ENCODE data around the gene TMEM88. TPM values are rescaled to one million over a fixed set of nuclear protein-coding genes. Genes with fewer than 3 reads are reported as not detected.

TMEM88 gene
- total and polyA plus RNA-seq, 11 donors = 16.7 to 130 (median 27.8) TPM

GRCh38 chr17:7897773-7898172 lies 42.9 kb downstream of the TMEM88 start:
- H3K4me1 ChIP-seq = peaks cover 0 to 11% (median 0%) of the 10 kb centered on the region in 12 donors
- H3K27ac ChIP-seq = peak overlapping the region in 1 of 12 donors; percentile 10
- intact Hi-C loops (cut with DNase I) = loop anchor here in 9 of 10 donors (1.0 to 10.0 kb wide), 4 partner anchors 35 to 75 kb away; no protein-coding TSS in a partner anchor
- H3K4me3 ChIP-seq = no peak overlapping the region
- DNase-seq (no peak), ATAC-seq (peak; percentile 65 to 86 (median 72))
- H3K36me3 ChIP-seq = peaks cover 0 to 99% (median 89%) of the 10 kb centered on the region in 9 donors
- TF ChIP-seq CTCF (IDR thresholded peaks at IDR 0.05) = peak; percentile 18 to 64 (median 49)
- TF ChIP-seq POLR2A (IDR thresholded peaks at IDR 0.05) = no peak
- 47 to 58% (median 57%) methylated on average over 6 of the region's 6 CpGs for WGBS, 4 donors
- no peaks in the 10 kb centered on the region for H3K27me3 ChIP-seq
- H3K9me3 ChIP-seq = no peaks in the 10 kb centered on the region

GRCh38 chr17:7903154-7904103 lies 48.6 kb downstream of the TMEM88 start:
- Histone ChIP-seq H3K27ac (no peak overlapping the region), H3K27me3 (no peaks in the 10 kb centered on the region), H3K36me3 (peaks cover 0 to 100% (median 92%) of the 10 kb centered on the region in 9 donors), H3K4me1 (no peaks in the 10 kb centered on the region), H3K9me3 (no peaks in the 10 kb centered on the region), H3K4me3 (no peak overlapping the region)
- no peak for ATAC-seq
- DNase-seq = no peak
- 79 to 84% (median 81%) methylated on average over 22 of the region's 22 CpGs for WGBS, 4 donors
- intact Hi-C loops (cut with DNase I) = loop anchor here in 1 of 10 donors (5.0 kb wide), 1 partner anchor 81 kb away; no protein-coding TSS in a partner anchor
- TF ChIP-seq CTCF (IDR thresholded peaks at IDR 0.05) (no peak), POLR2A (IDR thresholded peaks at IDR 0.05) (no peak)

Other genes starting within 250 kb of the TMEM88 start
- gene FXR2, start 240.2 kb upstream of the TMEM88 start, total RNA-seq = 100 to 1,000 TPM in 4 of 9 donors, 10 to 100 TPM in 5; 68.0 to 121 (median 98.6) TPM
- 100 to 1,000 TPM in 1 of 2 donors, 10 to 100 TPM in 1; 72.4 to 123 TPM for gene FXR2, start 240.2 kb upstream of the TMEM88 start, polyA plus RNA-seq
- gene SAT2, start 227.2 kb upstream of the TMEM88 start, total RNA-seq = 10 to 100 TPM; 50.0 to 76.0 (median 57.3) TPM
- 100 to 1,000 TPM; 113 to 131 TPM for gene SAT2, start 227.2 kb upstream of the TMEM88 start, polyA plus RNA-seq
- 1 to 10 TPM in 1 of 9 donors, under 1 TPM in 4, not detected in 4; 0.56 to 1.1 (median 0.66) TPM for gene SHBG, start 224.9 kb upstream of the TMEM88 start, total RNA-seq
- under 1 TPM; 0.28 to 0.61 TPM for gene SHBG, start 224.9 kb upstream of the TMEM88 start, polyA plus RNA-seq
- gene ATP1B2, start 204.1 kb upstream of the TMEM88 start, total RNA-seq = 1 to 10 TPM; 1.3 to 6.6 (median 2.9) TPM
- gene ATP1B2, start 204.1 kb upstream of the TMEM88 start, polyA plus RNA-seq = 1 to 10 TPM in 1 of 2 donors, under 1 TPM in 1; 0.60 to 2.6 TPM
- gene TP53, start 167.6 kb upstream of the TMEM88 start, total RNA-seq = 10 to 100 TPM; 10.0 to 44.6 (median 12.8) TPM
- 1 to 10 TPM; 6.8 to 9.0 TPM for gene TP53, start 167.6 kb upstream of the TMEM88 start, polyA plus RNA-seq
- 1 to 10 TPM; 3.7 to 9.8 (median 4.8) TPM for gene WRAP53, start 166.6 kb upstream of the TMEM88 start, total RNA-seq
- 10 to 100 TPM in 1 of 2 donors, 1 to 10 TPM in 1; 5.4 to 12.0 TPM for gene WRAP53, start 166.6 kb upstream of the TMEM88 start, polyA plus RNA-seq
- 1 to 10 TPM in 1 of 9 donors, under 1 TPM in 8; 0.10 to 4.6 (median 0.36) TPM for gene EFNB3, start 149.9 kb upstream of the TMEM88 start, total RNA-seq
- under 1 TPM; 0.15 to 0.43 TPM for gene EFNB3, start 149.9 kb upstream of the TMEM88 start, polyA plus RNA-seq
- under 1 TPM in 5 of 9 donors, not detected in 4; 0.02 to 0.56 (median 0.05) TPM for gene DNAH2, start 137.3 kb upstream of the TMEM88 start, total RNA-seq
- under 1 TPM; 0.04 TPM for gene DNAH2, start 137.3 kb upstream of the TMEM88 start, polyA plus RNA-seq
- gene KDM6B, start 20.8 kb upstream of the TMEM88 start, total RNA-seq = 10 to 100 TPM in 8 of 9 donors, 1 to 10 TPM in 1; 7.4 to 29.3 (median 24.8) TPM
- 10 to 100 TPM; 11.6 to 14.4 TPM for gene KDM6B, start 20.8 kb upstream of the TMEM88 start, polyA plus RNA-seq
- 100 to 1,000 TPM in 1 of 9 donors, 10 to 100 TPM in 8; 60.9 to 141 (median 72.4) TPM for gene NAA38, start 2.5 kb downstream of the TMEM88 start, total RNA-seq
- 100 to 1,000 TPM in 1 of 2 donors, 10 to 100 TPM in 1; 75.2 to 179 TPM for gene NAA38, start 2.5 kb downstream of the TMEM88 start, polyA plus RNA-seq
- gene CYB5D1, start 2.9 kb downstream of the TMEM88 start, total RNA-seq = 10 to 100 TPM in 8 of 9 donors, 1 to 10 TPM in 1; 9.3 to 20.4 (median 16.6) TPM
- gene CYB5D1, start 2.9 kb downstream of the TMEM88 start, polyA plus RNA-seq = 10 to 100 TPM; 11.7 to 15.5 TPM
- gene CHD3, start 33.7 kb downstream of the TMEM88 start, total RNA-seq = 10 to 100 TPM in 6 of 9 donors, 1 to 10 TPM in 3; 6.7 to 30.6 (median 13.6) TPM
- 10 to 100 TPM; 17.5 to 17.9 TPM for gene CHD3, start 33.7 kb downstream of the TMEM88 start, polyA plus RNA-seq
- 1 to 10 TPM in 5 of 9 donors, under 1 TPM in 4; 0.51 to 4.9 (median 1.1) TPM for gene RNF227, start 61.2 kb downstream of the TMEM88 start, total RNA-seq
- gene RNF227, start 61.2 kb downstream of the TMEM88 start, polyA plus RNA-seq = under 1 TPM; 0.79 to 0.88 TPM
- 1 to 10 TPM in 2 of 9 donors, under 1 TPM in 5, not detected in 2; 0.19 to 1.7 (median 0.38) TPM for gene KCNAB3, start 74.8 kb downstream of the TMEM88 start, total RNA-seq
- gene KCNAB3, start 74.8 kb downstream of the TMEM88 start, polyA plus RNA-seq = under 1 TPM; 0.22 to 0.88 TPM
- gene TRAPPC1, start 76.9 kb downstream of the TMEM88 start, total RNA-seq = 100 to 1,000 TPM in 6 of 9 donors, 10 to 100 TPM in 3; 60.8 to 170 (median 125) TPM
- 100 to 1,000 TPM; 136 to 156 TPM for gene TRAPPC1, start 76.9 kb downstream of the TMEM88 start, polyA plus RNA-seq
- gene CNTROB, start 77.1 kb downstream of the TMEM88 start, total RNA-seq = 10 to 100 TPM in 4 of 9 donors, 1 to 10 TPM in 5; 7.9 to 19.2 (median 9.7) TPM
- 10 to 100 TPM; 11.2 to 15.4 TPM for gene CNTROB, start 77.1 kb downstream of the TMEM88 start, polyA plus RNA-seq
- not detected for gene GUCY2D, start 147.5 kb downstream of the TMEM88 start, total RNA-seq
- gene GUCY2D, start 147.5 kb downstream of the TMEM88 start, polyA plus RNA-seq = under 1 TPM in 1 of 2 donors, not detected in 1; 0.04 TPM
- 1 to 10 TPM in 1 of 9 donors, under 1 TPM in 4, not detected in 4; 0.07 to 2.2 (median 0.18) TPM for gene ALOX15B, start 184.0 kb downstream of the TMEM88 start, total RNA-seq
- 1 to 10 TPM in 1 of 2 donors, under 1 TPM in 1; 0.23 to 1.4 TPM for gene ALOX15B, start 184.0 kb downstream of the TMEM88 start, polyA plus RNA-seq
- gene ALOX12B, start 232.7 kb downstream of the TMEM88 start, total RNA-seq = not detected
- not detected for gene ALOX12B, start 232.7 kb downstream of the TMEM88 start, polyA plus RNA-seq

Measured in heart left ventricle (tissue), 16 donors.